HG03095 (cell line): ENCODE data around the gene LAPTM4A.
"Not testable (repeated sequence)": the region's sequence is repeated elsewhere in the genome, so short reads cannot be mapped to it uniquely, and the experiment has no call there.

Experiments
- ATAC-seq: cut with Tn5 transposase; IDR thresholded peaks from one replicate; pipeline ENCODE4 v1.9.1; 2021; ENCODE audit warnings: moderate library complexity; ENCODE audit not compliant: unreplicated experiment

LAPTM4A gene

GRCh38 chr2:20077411-20077940, 26.0 kb upstream of the LAPTM4A start:
- no peak for ATAC-seq

GRCh38 chr2:20076757-20077156, 25.3 kb upstream of the LAPTM4A start:
- no peak for ATAC-seq

GRCh38 chr2:20074901-20075300, 23.5 kb upstream of the LAPTM4A start:
- ATAC-seq: no peak

GRCh38 chr2:20074046-20074648, 22.7 kb upstream of the LAPTM4A start:
- not testable (repeated sequence) for ATAC-seq

- no peak for ATAC-seq
Measured at GRCh38 chr2:20073460-20073859, 22.0 kb upstream of the LAPTM4A start.

GRCh38 chr2:20072436-20073158, 21.2 kb upstream of the LAPTM4A start:
- ATAC-seq: no peak

- no peak for ATAC-seq
Measured at GRCh38 chr2:20071397-20072383, 20.3 kb upstream of the LAPTM4A start.

GRCh38 chr2:20069756-20070155, 18.3 kb upstream of the LAPTM4A start:
- no peak for ATAC-seq

GRCh38 chr2:20067992-20068584, 16.7 kb upstream of the LAPTM4A start:
- no peak for ATAC-seq

- ATAC-seq: no peak
Measured at GRCh38 chr2:20065885-20066602, 14.6 kb upstream of the LAPTM4A start.

GRCh38 chr2:20064841-20065240, 13.4 kb upstream of the LAPTM4A start:
- ATAC-seq: no peak

GRCh38 chr2:20064421-20064820, 13.0 kb upstream of the LAPTM4A start:
- no peak for ATAC-seq

GRCh38 chr2:20062615-20063545, 11.5 kb upstream of the LAPTM4A start:
- ATAC-seq: no peak

GRCh38 chr2:20061940-20062339, 10.5 kb upstream of the LAPTM4A start:
- ATAC-seq: no peak

- no peak for ATAC-seq
Measured at GRCh38 chr2:20061476-20061875, 10.0 kb upstream of the LAPTM4A start.

- no peak for ATAC-seq
Measured at GRCh38 chr2:20060106-20060505, 8.7 kb upstream of the LAPTM4A start.

- ATAC-seq: no peak
Measured at GRCh38 chr2:20057268-20057667, 5.8 kb upstream of the LAPTM4A start.

GRCh38 chr2:20054931-20055330, 3.5 kb upstream of the LAPTM4A start:
- no peak for ATAC-seq

- ATAC-seq: no peak
Measured at GRCh38 chr2:20054119-20054518, 2.7 kb upstream of the LAPTM4A start.
